Measurements from ENCODE around the gene PGK2.

Gene PGK2

DNA sequence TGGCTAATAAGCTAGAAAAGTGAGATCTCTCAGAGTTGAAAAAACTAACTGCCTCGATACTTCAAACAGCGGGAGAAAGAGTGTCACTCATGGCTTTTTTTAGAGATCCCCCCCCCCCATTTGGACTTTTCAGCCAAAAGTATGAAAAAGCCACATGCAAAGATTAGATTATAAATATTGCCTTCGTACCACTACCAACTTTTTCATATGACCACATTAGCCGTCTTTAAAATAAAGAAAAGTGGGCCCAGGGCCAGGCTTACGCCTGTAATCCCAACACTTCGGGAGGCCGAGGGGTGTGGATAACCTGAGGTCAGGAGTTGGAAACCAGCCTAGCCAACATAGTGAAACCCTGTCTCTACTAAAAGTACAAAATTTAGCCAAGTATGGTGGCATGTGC is 4.4 kb downstream of the PGK2 start:
- no peak for DNase-seq (ENCODE audit: low read depth)
- no peak for TF ChIP-seq CTCF (IDR thresholded peaks at IDR 0.05; ENCODE audit: control insufficient read depth, insufficient read depth, low read depth, low read length, missing control alignments)
- no peak overlapping the region for H3K4me3 ChIP-seq (ENCODE audit: control insufficient read depth, low read depth, low read length)

GRCh38 chr6:49782293-49782692 is 4.8 kb downstream of the PGK2 start:
- no peak for TF ChIP-seq CTCF (IDR thresholded peaks at IDR 0.05; ENCODE audit: control insufficient read depth, insufficient read depth, low read depth, low read length, missing control alignments)
- no peak for DNase-seq (ENCODE audit: low read depth)
- no peak overlapping the region for H3K4me3 ChIP-seq (ENCODE audit: control insufficient read depth, low read depth, low read length)

GRCh38 chr6:49776444-49776843 is 10.6 kb downstream of the PGK2 start:
- H3K4me3 ChIP-seq (ENCODE audit: control insufficient read depth, low read depth, low read length), result no peak overlapping the region
- no peak for DNase-seq (ENCODE audit: low read depth)
- no peak for TF ChIP-seq CTCF (IDR thresholded peaks at IDR 0.05; ENCODE audit: control insufficient read depth, insufficient read depth, low read depth, low read length, missing control alignments)

DNA sequence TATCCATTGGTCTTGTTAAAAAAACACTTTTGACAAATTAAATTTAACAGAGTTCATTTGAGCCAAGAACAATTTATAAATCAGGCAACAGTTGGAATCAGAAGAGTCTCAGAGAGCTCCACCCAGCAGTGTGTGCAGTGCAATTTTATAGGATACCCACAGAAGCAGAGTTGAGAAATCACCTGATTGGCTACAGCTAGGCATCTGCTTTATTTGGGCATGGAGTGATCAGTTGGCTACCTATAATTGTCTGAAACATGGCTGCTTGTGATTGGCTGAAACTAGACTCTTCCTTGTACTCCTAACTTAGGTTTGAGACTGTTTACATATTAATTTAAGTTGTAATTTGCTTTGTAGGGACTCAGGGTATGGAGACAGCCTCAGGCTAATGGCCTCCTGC is 12.0 kb downstream of the PGK2 start:
- no peak overlapping the region for H3K4me3 ChIP-seq (ENCODE audit: control insufficient read depth, low read depth, low read length)
- no peak for DNase-seq (ENCODE audit: low read depth)
- TF ChIP-seq CTCF (IDR thresholded peaks at IDR 0.05; ENCODE audit: control insufficient read depth, insufficient read depth, low read depth, low read length, missing control alignments), result no peak

- no peak for DNase-seq (ENCODE audit: low read depth)
- H3K4me3 ChIP-seq (ENCODE audit: control insufficient read depth, low read depth, low read length), result no peak overlapping the region
- no peak for TF ChIP-seq CTCF (IDR thresholded peaks at IDR 0.05; ENCODE audit: control insufficient read depth, insufficient read depth, low read depth, low read length, missing control alignments)
These were observed 14.8 kb downstream of the PGK2 start for GRCh38 chr6:49772285-49772684.

DNA sequence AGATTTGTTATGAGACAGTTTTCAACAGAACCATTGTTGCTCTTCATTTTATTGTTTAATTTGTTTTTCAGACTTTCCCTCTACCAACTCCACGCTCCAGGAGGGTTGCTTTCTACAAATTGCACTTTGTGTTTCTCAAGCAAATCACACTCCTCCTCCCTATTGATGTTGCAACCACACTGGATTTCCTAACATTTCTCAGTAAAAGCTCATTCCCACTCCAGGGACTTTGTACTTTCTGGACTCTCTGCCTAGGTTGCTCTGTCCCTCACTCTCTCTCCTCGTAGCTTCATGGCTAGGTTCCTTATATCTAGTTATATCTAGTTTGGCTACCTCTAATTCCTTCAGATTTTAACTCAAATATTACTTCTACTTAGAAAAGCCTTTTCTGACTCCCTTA is 20.3 kb downstream of the PGK2 start:
- DNase-seq (ENCODE audit: low read depth), result no peak
- no peak overlapping the region for H3K4me3 ChIP-seq (ENCODE audit: control insufficient read depth, low read depth, low read length)
- TF ChIP-seq CTCF (IDR thresholded peaks at IDR 0.05; ENCODE audit: control insufficient read depth, insufficient read depth, low read depth, low read length, missing control alignments), result no peak
